Peyer's patch (tissue), 4 donors: Measurements from ENCODE around the gene KCNIP4.

ENCODE experiments used
- CTCF ChIP-seq, 6 experiments: fragments of 450-650 bp in 4 of 6; fragments of 200-600 bp in 2 of 6; sonication (generic) in 1 of 6; IDR thresholded peaks; one replicate each; pipeline ENCODE4 v1.5.1; 2017 to 2019; ENCODE audit warnings: antibody characterized with exemption in 6 of 6, mild to moderate bottlenecking in 3 of 6, moderate library complexity in 1 of 6
- POLR2A ChIP-seq, 2 donors: fragments of 450-650 bp; IDR thresholded peaks; one replicate each; pipeline ENCODE4 v1.5.1; 2017; ENCODE audit warnings: antibody characterized with exemption in 2 of 2, mild to moderate bottlenecking in 2 of 2, moderate library complexity in 2 of 2

GRCh38 chr4:20752641-20753040, 1195.9 kb downstream of the KCNIP4 start:
- no peak for TF ChIP-seq POLR2A (IDR thresholded peaks at IDR 0.05)
- TF ChIP-seq CTCF (IDR thresholded peaks at IDR 0.05), result no peak
